Esophagus squamous epithelium (tissue), 4 donors: ENCODE measurements around the gene IGLL1.

Source experiments
- POLR2A ChIP-seq, 4 donors: fragments of 450-650 bp; IDR thresholded peaks; one replicate each; pipeline ENCODE4 v1.6.1; 2017; ENCODE audit warnings: antibody characterized with exemption in 4 of 4, mild to moderate bottlenecking in 4 of 4, moderate library complexity in 3 of 4
- TF ChIP-seq, protein P1 (sequence below), 6 experiments: fragments of 450-650 bp in 4 of 6; fragments of 200-600 bp in 2 of 6; sonication (generic) in 2 of 6; IDR thresholded peaks; one replicate each; pipeline ENCODE4 v1.5.1; 2016 to 2019; ENCODE audit warnings: antibody characterized with exemption in 6 of 6, mild to moderate bottlenecking in 4 of 6, moderate library complexity in 4 of 6

DNA sequence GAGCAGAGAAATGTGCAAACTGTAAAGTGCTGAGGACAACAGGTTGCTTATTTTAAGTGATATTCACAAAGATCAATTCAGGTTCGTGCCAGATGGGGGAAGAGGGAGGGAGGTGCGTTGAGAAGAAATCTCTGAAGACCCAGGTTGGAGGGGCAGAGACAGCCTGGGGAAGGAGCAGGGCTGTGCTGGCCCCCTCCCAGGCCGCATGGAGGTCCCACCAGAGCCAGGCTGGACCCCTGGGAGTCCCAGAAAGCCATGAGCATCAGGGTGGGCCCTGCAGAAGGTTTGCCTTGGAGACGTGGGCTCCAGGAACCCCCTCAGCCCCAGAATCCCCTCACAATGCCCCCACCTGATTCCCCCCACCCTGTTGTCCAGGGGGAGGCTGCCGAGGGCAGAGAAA is 47.4 kb downstream of the IGLL1 start:
- TF ChIP-seq POLR2A (IDR thresholded peaks at IDR 0.05): no peak
- TF ChIP-seq, protein P1, sequence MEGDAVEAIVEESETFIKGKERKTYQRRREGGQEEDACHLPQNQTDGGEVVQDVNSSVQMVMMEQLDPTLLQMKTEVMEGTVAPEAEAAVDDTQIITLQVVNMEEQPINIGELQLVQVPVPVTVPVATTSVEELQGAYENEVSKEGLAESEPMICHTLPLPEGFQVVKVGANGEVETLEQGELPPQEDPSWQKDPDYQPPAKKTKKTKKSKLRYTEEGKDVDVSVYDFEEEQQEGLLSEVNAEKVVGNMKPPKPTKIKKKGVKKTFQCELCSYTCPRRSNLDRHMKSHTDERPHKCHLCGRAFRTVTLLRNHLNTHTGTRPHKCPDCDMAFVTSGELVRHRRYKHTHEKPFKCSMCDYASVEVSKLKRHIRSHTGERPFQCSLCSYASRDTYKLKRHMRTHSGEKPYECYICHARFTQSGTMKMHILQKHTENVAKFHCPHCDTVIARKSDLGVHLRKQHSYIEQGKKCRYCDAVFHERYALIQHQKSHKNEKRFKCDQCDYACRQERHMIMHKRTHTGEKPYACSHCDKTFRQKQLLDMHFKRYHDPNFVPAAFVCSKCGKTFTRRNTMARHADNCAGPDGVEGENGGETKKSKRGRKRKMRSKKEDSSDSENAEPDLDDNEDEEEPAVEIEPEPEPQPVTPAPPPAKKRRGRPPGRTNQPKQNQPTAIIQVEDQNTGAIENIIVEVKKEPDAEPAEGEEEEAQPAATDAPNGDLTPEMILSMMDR (IDR thresholded peaks at IDR 0.05): no peak
